ENCODE results near the gene OIT3. TPM values are rescaled to one million over a fixed set of nuclear protein-coding genes. Genes with fewer than 3 reads are reported as not detected.
"Not testable (repeated sequence)": the region's sequence is repeated elsewhere in the genome, so short reads cannot be mapped to it uniquely, and the experiment has no call there.

Gene OIT3
- total RNA-seq, 1 donor from 2014 or later = not detected

DNA sequence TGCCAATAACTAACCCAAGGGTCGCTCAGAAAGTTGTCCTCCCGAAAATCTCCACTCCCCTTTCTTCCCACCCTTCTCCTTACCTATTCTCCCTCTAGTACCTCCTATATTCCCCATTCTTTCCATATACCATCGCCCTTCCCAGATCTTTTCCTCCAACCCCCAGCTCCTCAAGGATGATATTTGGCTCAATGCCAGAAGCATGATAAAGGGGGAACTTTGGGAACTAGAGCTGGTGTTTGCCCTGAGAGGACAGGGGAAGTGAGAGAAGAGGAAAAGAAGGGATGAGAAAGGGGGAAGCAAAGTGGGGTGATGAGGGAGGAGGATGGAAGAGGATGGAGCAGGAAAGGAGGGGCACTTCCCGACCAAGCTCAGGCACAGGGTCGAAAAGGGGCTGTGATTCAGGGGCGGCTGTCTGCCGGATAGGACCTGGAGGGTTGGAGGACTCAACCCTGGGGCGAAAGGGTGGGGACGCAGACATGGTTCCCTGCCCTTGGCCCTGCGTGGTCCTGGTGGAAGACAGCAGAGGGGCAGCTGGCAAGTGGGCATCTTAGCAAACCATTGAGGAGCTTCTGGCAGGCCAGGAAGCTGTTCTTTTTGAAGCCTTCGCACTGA, 1.8 kb downstream of the OIT3 start:
- DNase-seq (no peak), ATAC-seq (ENCODE audit: poor library complexity) (no peak)

DNA sequence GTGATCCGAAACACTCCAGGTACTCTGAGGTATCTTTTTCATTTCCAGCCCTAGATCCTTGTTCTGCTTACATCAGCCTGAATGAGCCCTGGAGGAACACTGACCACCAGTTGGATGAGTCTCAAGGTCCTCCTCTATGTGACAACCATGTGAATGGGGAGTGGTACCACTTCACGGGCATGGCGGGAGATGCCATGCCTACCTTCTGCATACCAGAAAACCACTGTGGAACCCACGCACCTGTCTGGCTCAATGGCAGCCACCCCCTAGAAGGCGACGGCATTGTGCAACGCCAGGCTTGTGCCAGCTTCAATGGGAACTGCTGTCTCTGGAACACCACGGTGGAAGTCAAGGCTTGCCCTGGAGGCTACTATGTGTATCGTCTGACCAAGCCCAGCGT, 5.1 kb downstream of the OIT3 start:
- intact Hi-C loops (cut with DNase I) = no loop called here
- DNase-seq (no peak), ATAC-seq (ENCODE audit: poor library complexity) (no peak)

More for the DNA sequence above, 1.8 kb downstream of the OIT3 start:
- intact Hi-C loops (cut with DNase I) = no loop called here

DNA sequence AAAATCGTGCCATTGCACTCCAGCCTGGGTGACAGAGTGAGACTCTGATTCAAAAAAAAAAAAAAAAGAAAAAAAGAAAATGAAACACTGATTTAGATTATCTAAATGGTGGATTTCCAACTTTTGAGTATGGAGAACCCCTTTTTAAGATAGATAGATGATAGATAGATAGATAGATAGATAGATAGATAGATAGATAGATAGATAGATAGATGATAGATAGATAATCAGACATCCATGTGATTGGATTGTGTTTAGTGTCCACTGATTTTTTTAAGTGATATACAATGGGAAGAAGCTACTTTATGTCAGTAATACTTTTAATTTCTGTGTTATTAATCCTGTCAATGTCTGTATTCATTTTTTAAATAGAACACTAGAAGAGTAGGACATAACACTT, 6.0 kb downstream of the OIT3 start:
- intact Hi-C loops (cut with DNase I) = no loop called here
- no peak for DNase-seq
- ATAC-seq (ENCODE audit: poor library complexity) = no peak

DNA sequence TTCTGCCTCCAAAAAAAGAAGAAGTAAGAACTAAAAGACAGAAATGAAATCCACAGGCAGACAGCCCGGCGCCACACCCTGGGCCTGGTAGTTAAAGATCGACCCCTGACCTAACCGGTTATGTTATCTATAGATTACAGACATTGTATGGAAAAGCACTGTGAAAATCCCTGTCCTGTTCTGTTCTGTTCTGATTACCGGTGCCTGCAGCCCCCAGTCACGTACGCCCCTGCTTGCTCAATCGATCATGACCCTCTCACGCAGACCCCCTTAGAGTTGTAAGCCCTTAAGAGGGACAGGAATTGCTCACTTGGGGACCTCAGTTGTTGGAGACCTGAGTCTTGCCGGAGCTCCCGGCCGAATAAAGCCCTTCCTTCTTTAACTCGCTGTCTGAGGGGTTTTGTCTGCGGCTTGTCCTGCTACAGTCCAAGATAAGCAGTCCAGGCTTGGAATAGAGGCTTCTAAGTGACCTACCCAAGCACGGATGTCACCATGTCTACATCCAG, 10.5 kb downstream of the OIT3 start:
- intact Hi-C loops (cut with DNase I) = not testable (repeated sequence)

DNA sequence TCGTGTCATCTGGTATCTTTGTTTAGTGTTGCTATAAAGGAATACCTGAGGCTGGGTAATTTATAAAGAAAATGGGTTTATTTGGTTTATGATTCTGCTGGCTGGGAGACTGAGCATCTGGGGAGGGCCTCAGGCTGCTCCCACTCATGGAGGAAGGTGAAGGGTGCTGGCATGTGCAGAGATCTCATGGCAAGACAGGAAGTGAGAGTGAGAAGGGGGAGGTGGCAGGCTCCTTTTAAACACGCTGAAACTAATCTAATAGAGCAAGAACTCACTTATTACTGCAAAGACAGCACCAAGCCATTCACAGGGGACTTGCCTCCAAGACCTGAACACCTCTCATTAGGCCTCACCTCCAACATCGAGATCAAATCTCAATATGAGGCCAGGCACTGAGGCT, 11.3 kb downstream of the OIT3 start:
- no peak for DNase-seq
- intact Hi-C loops (cut with DNase I) = no loop called here
- no peak for ATAC-seq (ENCODE audit: poor library complexity)

More for the DNA sequence above, 10.5 kb downstream of the OIT3 start:
- not testable (repeated sequence) for ATAC-seq (ENCODE audit: poor library complexity); DNase-seq

DNA sequence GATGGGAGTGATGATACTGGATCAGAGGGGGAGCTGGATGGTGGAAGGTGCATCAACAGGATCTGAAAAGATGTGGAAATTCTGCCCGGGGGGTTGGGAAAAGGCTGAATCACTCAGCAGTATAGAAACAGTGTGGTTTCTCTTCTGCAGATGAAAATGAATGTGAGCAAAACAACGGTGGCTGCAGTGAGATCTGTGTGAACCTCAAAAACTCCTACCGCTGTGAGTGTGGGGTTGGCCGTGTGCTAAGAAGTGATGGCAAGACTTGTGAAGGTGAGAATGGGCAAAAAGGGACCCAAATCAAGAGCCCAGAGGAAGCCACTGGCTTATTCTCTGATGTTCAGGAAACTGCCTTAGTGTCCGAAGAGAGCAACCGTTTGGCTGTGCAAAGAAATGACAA, 12.9 kb downstream of the OIT3 start:
- intact Hi-C loops (cut with DNase I) = no loop called here
- no peak for ATAC-seq (ENCODE audit: poor library complexity)
- no peak for DNase-seq

DNA sequence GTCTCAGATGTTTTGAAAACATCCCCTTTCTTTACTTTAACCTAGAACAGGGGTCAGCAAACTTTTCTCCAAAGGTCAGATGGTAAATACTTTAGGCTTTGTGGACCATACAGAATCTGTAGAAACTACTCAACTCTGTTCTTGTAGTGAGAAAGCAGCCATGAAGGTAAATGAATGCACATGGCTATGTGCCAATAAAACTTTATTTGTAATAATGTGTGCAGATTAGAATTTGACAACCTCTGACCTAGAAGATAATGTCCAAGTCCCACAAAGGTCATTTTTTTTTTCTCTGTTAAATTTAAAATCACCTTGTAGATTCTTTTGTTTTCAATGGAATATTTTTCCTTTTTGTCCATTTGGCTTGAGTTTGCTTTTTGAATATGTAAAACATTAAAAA, 17.2 kb downstream of the OIT3 start:
- intact Hi-C loops (cut with DNase I) = no loop called here
- no peak for ATAC-seq (ENCODE audit: poor library complexity)
- DNase-seq = no peak

DNA sequence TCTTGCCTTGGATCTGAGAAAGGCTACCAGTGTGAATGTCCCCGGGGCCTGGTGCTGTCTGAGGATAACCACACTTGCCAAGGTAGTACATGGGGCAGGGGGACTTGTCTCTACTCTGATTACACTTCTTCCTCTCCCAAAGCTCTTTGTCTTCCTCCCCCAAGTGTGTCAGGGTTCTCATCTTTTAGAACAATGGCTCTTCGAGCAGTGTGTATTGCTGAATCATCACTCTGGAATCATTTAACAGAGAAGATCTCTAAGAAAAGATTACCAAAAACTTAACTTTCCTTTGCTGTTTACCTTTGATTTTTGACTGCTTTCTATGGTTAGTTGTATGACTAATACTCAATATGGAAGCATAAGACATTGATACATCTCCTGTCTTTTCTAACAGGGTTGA, 18.2 kb downstream of the OIT3 start:
- ATAC-seq (ENCODE audit: poor library complexity) = no peak
- intact Hi-C loops (cut with DNase I) = no loop called here
- DNase-seq = no peak

DNA sequence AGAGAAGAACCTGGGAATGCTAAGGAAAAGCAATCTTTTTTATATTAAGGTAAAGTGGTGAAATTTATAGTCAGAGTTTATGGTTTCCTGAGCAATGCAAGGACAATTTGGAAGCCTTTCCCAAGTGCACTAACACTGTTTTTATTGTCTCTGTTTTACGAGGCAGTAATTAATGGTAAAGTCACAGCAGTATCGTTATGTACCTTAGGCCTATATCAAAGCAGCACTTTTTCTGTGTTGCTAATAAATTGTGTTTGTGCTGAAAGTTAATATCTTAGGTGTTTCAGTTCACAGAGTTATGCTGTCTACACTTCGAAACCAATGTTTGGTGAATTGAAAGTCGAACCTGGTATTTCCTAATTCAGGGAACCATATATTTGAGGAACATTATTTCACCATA, 19.2 kb downstream of the OIT3 start:
- intact Hi-C loops (cut with DNase I) = no loop called here
- ATAC-seq (ENCODE audit: poor library complexity) (no peak), DNase-seq (no peak)

DNA sequence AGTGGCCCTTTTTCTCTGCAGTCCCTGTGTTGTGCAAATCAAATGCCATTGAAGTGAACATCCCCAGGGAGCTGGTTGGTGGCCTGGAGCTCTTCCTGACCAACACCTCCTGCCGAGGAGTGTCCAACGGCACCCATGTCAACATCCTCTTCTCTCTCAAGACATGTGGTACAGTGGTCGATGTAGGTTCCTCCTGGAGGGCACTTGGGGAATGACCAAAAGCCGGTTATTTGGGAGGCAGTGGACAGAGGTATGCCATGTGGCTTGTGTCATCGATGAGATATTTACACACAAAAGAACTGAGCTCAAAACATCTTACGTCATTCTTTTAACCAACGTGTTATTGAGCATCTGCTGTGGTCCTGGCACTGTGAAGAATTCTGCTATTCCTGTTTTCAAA, 19.7 kb downstream of the OIT3 start:
- intact Hi-C loops (cut with DNase I) = no loop called here
- DNase-seq (no peak), ATAC-seq (ENCODE audit: poor library complexity) (no peak)

DNA sequence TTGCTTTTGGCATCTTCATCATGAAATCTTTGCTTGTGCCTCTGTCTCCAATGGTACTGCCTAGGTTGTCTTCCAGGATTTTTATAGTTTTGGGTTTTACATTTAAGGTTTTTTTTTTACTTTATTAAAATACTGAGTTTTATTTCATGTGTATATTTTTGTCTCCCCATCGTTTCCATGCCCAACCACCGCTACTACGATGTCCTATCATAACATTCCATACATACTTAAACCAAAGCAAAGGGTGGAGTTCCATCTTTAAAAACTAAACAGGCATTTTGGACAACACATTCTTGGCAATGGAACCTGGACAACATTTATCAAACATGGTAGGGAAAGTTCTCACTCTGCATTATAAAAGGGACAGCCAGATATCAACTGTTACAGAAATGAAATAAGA, 23.7 kb downstream of the OIT3 start:
- DNase-seq; intact Hi-C loops (cut with DNase I); ATAC-seq (ENCODE audit: poor library complexity): not testable (repeated sequence)

DNA sequence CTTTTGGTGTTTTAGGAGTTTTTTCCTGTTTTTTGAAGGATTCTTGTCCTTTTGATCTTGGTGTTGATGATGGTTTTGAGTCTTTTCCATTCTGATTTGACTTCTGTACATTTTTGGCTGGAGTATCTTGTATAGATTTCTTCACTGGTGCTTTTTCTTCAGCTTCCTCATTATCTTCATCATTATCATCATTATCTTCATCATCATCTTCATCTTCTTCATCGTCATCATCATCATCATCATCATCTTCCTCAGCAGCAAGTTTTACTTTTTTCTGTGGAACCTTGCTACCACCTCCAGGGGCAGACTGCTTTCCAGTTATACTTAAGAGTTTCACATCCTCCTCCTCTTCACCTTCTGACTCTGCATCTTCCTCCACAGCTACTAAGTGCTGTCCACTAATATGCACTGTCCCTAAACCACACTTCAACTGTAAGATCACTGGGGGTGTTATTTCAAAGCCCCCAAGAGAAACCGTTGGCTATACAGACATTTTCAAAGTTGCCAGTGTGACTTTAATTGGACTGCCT, 24.3 kb downstream of the OIT3 start:
- DNase-seq; ATAC-seq (ENCODE audit: poor library complexity); intact Hi-C loops (cut with DNase I): not testable (repeated sequence)

DNA sequence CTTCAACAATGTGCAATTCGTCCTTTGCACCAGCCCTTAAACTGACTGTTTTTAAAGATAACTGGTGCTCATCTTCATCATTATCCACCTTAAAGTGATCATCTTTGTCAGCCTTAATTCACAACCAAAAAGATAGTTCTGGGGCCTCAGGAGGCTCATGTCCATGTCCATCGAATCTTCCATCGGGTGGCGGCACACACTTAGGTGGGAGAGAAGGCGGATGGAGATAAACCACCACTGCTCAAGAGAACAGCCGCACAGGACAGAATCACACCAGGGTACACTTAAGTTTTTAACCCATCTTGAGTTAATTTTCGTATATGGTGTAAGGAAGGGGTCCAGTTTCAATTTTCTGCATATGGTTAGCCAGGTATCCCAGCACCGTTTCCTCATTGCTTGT, 24.8 kb downstream of the OIT3 start:
- no peak for ATAC-seq (ENCODE audit: poor library complexity)
- intact Hi-C loops (cut with DNase I) = no loop called here
- DNase-seq = no peak

DNA sequence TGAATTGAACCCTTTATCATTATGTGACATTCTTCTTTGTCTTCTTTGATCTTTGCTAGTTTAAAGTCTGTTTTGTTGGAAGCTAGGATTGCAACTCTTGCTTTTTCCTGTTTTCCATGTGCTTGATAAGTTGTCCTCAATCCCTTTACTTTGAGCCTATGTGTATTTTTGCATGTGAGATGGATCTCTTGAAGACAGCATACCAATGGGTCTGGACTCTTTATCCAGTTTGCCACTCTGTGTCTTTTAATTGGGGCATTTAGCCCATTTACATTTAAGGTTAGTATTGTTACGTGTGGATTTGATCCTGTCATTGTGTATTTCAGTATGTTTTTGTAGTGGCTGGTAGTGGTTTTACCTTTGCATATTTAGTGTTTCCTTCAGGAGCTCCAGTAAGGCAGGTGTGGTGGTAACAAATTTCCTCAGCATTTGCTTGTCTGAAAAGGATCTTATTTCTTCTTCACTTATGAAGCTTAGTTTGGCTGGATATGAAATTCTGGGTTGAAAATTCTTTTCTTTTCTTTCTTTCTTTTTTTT, 27.7 kb downstream of the OIT3 start:
- intact Hi-C loops (cut with DNase I); DNase-seq; ATAC-seq (ENCODE audit: poor library complexity): not testable (repeated sequence)

DNA sequence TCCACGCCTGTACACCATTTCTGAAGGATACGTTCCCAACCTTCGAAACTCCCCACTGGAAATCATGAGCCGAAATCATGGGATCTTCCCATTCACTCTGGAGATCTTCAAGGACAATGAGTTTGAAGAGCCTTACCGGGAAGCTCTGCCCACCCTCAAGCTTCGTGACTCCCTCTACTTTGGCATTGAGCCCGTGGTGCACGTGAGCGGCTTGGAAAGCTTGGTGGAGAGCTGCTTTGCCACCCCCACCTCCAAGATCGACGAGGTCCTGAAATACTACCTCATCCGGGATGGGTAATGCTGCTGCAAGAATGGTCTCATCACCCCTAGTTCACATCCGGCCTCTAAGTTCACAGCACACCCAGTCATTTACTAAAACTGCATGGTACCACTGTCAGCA, 30.8 kb downstream of the OIT3 start:
- DNase-seq (no peak), ATAC-seq (ENCODE audit: poor library complexity) (no peak)
- intact Hi-C loops (cut with DNase I) = no loop called here

DNA sequence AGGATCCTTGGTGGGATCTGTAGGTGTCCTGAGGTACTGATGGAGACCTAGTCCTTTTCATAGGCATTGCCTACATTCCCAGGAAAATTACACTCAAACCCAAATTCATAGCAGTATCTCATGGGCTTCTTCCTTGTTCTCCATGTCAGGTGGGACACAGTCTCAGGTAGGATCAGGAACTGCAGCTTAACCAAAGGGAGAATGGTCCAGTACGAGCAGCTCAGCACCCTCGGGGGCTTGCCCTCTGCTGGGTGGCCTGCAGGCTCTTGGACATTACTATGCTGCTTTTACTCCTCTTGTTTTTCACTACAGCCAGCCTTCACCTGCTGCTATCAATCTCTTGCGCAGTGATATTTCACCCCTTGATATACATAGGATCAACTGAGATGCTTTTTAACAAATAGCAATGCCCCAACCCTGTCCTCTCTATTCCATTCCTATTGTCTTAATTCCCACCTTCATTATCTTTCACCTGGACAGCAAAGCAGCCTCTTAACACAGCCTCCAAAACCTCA, 32.5 kb downstream of the OIT3 start:
- intact Hi-C loops (cut with DNase I) = no loop called here
- no peak for ATAC-seq (ENCODE audit: poor library complexity)
- DNase-seq = no peak

DNA sequence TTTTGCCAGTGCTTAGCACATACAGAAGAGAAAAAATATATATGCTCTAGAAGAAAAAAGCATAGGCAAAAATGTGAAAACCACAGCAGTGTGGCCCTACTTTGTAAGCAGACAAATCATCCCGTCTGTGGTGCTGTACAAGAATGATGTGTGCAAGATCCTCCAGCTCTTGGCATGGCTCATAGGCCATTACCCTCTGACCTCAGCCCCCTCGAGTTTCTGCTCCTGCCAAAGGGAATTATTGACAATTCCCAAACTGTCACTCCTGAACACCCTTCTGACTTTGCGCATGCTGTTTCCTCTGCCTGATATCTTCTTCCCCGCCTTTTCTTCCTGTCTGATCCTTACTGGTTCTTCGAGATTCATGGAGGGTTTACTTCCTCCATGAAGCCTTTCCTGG, 33.9 kb downstream of the OIT3 start:
- DNase-seq = no peak
- no peak for ATAC-seq (ENCODE audit: poor library complexity)
- intact Hi-C loops (cut with DNase I) = no loop called here

DNA sequence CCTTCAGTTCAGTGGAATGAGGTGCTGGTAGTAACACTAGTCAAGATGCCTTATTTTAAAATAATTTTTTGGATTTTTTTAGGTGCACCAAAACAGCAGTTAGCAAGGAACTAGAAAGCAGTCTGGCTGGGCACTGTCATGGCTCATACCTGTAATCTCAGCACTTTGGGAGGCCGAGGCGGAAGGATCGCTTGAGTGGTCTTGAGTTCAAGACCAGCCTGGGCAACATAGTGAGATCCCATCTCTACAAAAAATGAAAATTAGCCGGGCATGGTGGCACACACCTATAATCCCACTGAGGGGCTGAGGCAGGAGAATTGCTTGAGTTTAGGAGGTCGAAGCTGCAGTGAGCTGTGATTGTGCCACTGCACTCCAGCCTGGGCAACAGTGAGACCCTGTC, 35.3 kb downstream of the OIT3 start:
- ATAC-seq (ENCODE audit: poor library complexity) = no peak

DNA sequence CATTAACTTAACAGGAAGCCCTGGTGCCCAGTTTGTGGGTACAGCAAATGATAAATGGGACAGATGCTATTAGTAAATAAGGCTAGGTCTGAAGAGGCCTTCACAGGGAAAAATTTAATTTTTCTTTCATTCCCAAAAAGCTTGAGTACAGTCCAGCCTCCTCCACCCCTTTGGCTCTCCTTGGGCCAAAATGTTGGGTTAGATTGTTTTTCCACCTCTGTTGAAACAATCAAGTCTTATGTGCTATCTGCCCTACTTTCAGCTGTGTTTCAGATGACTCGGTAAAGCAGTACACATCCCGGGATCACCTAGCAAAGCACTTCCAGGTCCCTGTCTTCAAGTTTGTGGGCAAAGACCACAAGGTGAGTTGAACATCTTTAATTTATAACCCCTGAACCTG, 36.7 kb downstream of the OIT3 start:
- ATAC-seq (ENCODE audit: poor library complexity) (no peak), DNase-seq (no peak)
- intact Hi-C loops (cut with DNase I) = no loop called here

More for the DNA sequence above, 35.3 kb downstream of the OIT3 start:
- DNase-seq = no peak
- intact Hi-C loops (cut with DNase I) = no loop called here

DNA sequence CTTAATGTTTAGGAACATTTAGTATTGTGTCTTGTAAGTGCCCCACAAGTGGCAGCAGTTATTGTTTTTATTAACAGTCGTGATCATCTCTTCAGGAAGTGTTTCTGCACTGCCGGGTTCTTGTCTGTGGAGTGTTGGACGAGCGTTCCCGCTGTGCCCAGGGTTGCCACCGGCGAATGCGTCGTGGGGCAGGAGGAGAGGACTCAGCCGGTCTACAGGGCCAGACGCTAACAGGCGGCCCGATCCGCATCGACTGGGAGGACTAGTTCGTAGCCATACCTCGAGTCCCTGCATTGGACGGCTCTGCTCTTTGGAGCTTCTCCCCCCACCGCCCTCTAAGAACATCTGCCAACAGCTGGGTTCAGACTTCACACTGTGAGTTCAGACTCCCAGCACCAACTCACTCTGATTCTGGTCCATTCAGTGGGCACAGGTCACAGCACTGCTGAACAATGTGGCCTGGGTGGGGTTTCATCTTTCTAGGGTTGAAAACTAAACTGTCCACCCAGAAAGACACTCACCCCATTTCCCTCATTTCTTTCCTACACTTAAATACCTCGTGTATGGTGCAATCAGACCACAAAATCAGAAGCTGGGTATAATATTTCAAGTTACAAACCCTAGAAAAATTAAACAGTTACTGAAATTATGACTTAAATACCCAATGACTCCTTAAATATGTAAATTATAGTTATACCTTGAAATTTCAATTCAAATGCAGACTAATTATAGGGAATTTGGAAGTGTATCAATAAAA, 38.9 kb downstream of the OIT3 start:
- intact Hi-C loops (cut with DNase I) = no loop called here
- ATAC-seq (ENCODE audit: poor library complexity) (no peak), DNase-seq (no peak)
